K562 (cell line): Measurements from ENCODE around the gene ACSBG1. TPM values are rescaled to one million over a fixed set of nuclear protein-coding genes. Genes with fewer than 3 reads are reported as not detected.
A peak's percentile ranks its signal among the peaks of the same experiment; 100 is the strongest.

Experiments
- BRD9 ChIP-seq: fragments of 450-650 bp; IDR thresholded peaks from 2 replicates; pipeline ENCODE4 v1.6.1; 2018; ENCODE audit warnings: low read depth; ENCODE audit not compliant: partially characterized antibody
- CCNT2 ChIP-seq: IDR thresholded peaks from 2 replicates; pipeline ENCODE4 v1.6.1; 2011; ENCODE audit warnings: borderline replicate concordance, low read depth, mild to moderate bottlenecking, moderate library complexity, mixed read lengths, low read length; ENCODE audit not compliant: insufficient read length; ENCODE audit errors: extremely low read depth
- DNMT1 ChIP-seq: fragments of 450-650 bp; IDR thresholded peaks from 2 replicates; pipeline ENCODE4 v1.6.1; 2016; ENCODE audit warnings: antibody characterized with exemption, mild to moderate bottlenecking
- ETS2 ChIP-seq: IDR thresholded peaks from 2 replicates; pipeline ENCODE4 v1.6.1; 2016; ENCODE audit warnings: borderline replicate concordance, missing genetic modification characterization, mild to moderate bottlenecking, moderate library complexity, missing compliant biosample characterization; ENCODE audit not compliant: poor library complexity, severe bottlenecking
- FOXP1 ChIP-seq: sonication (generic); formaldehyde crosslinking; IDR thresholded peaks from 2 replicates; pipeline ENCODE4 v1.8.0; 2022; ENCODE audit warnings: mild to moderate bottlenecking, missing genetic modification reagents
- FUS ChIP-seq: fragments of 200-400 bp; formaldehyde crosslinking; optimal IDR thresholded peaks from 2 replicates; pipeline ENCODE3; 2017; ENCODE audit warnings: low read depth, low read length
- HNRNPUL1 ChIP-seq: fragments of 200-400 bp; formaldehyde crosslinking; IDR thresholded peaks from 2 replicates; pipeline ENCODE4 v1.6.1; 2017; ENCODE audit warnings: low read length
- MTA2 ChIP-seq: fragments of 450-650 bp; IDR thresholded peaks from 2 replicates; pipeline ENCODE4 v1.6.1; 2016; ENCODE audit warnings: low read depth
- PCBP1 ChIP-seq: fragments of 200-400 bp; formaldehyde crosslinking; IDR thresholded peaks from 2 replicates; pipeline ENCODE4 v1.6.1; 2018; ENCODE audit warnings: mild to moderate bottlenecking, low read depth, low read length; ENCODE audit not compliant: poor library complexity, severe bottlenecking
- POLR2G ChIP-seq: fragments of 200-400 bp; formaldehyde crosslinking; IDR thresholded peaks from 2 replicates; pipeline ENCODE4 v1.6.1; 2017; ENCODE audit warnings: low read depth, mild to moderate bottlenecking, antibody characterized with exemption, low read length, moderate library complexity
- PTTG1 ChIP-seq: fragments of 450-650 bp; IDR thresholded peaks from 2 replicates; pipeline ENCODE4 v1.6.1; 2016; ENCODE audit warnings: low read depth, mild to moderate bottlenecking, missing genetic modification characterization, missing compliant biosample characterization
- SMAD2 ChIP-seq: fragments of 150-350 bp; IDR thresholded peaks from 2 replicates; pipeline ENCODE4 v1.6.1; 2014; ENCODE audit warnings: low read depth, mild to moderate bottlenecking, low read length
- SREBF1 ChIP-seq: fragments of 150-350 bp; IDR thresholded peaks from 2 replicates; pipeline ENCODE4 v1.6.1; 2014; ENCODE audit warnings: antibody characterized with exemption, low read depth, low read length, borderline replicate concordance
- STAT6 ChIP-seq: sonication (generic); formaldehyde crosslinking; IDR thresholded peaks from 2 replicates; pipeline ENCODE4 v1.8.1; 2023; ENCODE audit warnings: mild to moderate bottlenecking, missing genetic modification reagents
- TAF7 ChIP-seq: fragments of 450-650 bp; IDR thresholded peaks from 2 replicates; pipeline ENCODE4 v1.6.1; 2016; ENCODE audit warnings: missing genetic modification characterization, missing compliant biosample characterization
- ZNF263 ChIP-seq: sonication (generic); formaldehyde crosslinking; IDR thresholded peaks from 2 replicates; pipeline ENCODE4 v1.8.0; 2022; ENCODE audit warnings: mild to moderate bottlenecking, missing genetic modification reagents, borderline replicate concordance
- ZNF436 ChIP-seq: fragments of 250-450, 450-650 bp; sonication (Bioruptor Pico); formaldehyde crosslinking; IDR thresholded peaks from 2 replicates; pipeline ENCODE4 v1.7.0; 2020; ENCODE audit warnings: mild to moderate bottlenecking
- ZNF586 ChIP-seq: fragments of 450-650 bp; formaldehyde crosslinking; conservative IDR thresholded peaks from 2 replicates; pipeline ENCODE4 v1.4.0; 2020; ENCODE audit warnings: mild to moderate bottlenecking, moderate library complexity
- ZNF707 ChIP-seq: fragments of 250-450 bp; sonication (Bioruptor Pico); conservative IDR thresholded peaks from 2 replicates; pipeline ENCODE4 v1.8.0; 2022; ENCODE audit warnings: inconsistent platforms, mild to moderate bottlenecking, moderate library complexity
- polyA plus RNA-seq, 8 experiments: library from polyadenylated mRNA; depleted of rRNA in 4 of 8; stranded (reverse) in 5 of 8; unstranded in 3 of 8; fragments of >200 nt; fragmentation: Nextera tagmentation in 2 of 8; fragmentation: Illumina TruSeq in 1 of 8; extraction: Ambion mirVana in 2 of 8; extraction: Trizol in 1 of 8; gene quantifications; 2 replicates each; pipeline versions ENCODE4 v1.2.1 to v1.2.3, GENCODE V29; 2011 to 2014; ENCODE audit warnings: inconsistent platforms in 1 of 8, missing spikeins in 1 of 8
- total RNA-seq, 7 experiments: library from RNA; depleted of rRNA in 6 of 7; stranded (reverse); fragments of >200 nt in 6 of 7; fragmentation: Illumina TruSeq in 2 of 7; extraction: Trizol in 2 of 7; gene quantifications; 2 replicates each; pipeline versions ENCODE4 v1.2.1 to v1.2.3, GENCODE V29; 2011 to 2021; ENCODE audit warnings: low replicate concordance in 1 of 7
- TF ChIP-seq, protein P1 (sequence below): fragments of 450-650 bp; IDR thresholded peaks from 2 replicates; pipeline ENCODE4 v1.6.1; 2017; ENCODE audit warnings: mild to moderate bottlenecking, moderate library complexity
- TF ChIP-seq, protein P2 (sequence below): sonication (generic); formaldehyde crosslinking; IDR thresholded peaks from 2 replicates; pipeline ENCODE4 v1.8.1; 2022; ENCODE audit warnings: missing genetic modification reagents
- TF ChIP-seq, protein P3 (sequence below), 2 experiments: fragments of 250-450 bp in 1 of 2; fragments of 450-650 bp in 1 of 2; sonication (Bioruptor Pico) in 1 of 2; IDR thresholded peaks; 2 replicates each; pipeline versions ENCODE4 v1.6.1 to v1.8.0; 2016 to 2021; ENCODE audit warnings: mild to moderate bottlenecking in 2 of 2, moderate library complexity in 2 of 2, missing compliant biosample characterization in 1 of 2, missing genetic modification characterization in 1 of 2

ACSBG1 gene
- total and polyA plus RNA-seq, 9 of the 15 experiments (the other 6 are each of a cell fraction or from before 2014, with no cell fraction given): 0.36 to 6.4 (median 2.5) TPM

DNA sequence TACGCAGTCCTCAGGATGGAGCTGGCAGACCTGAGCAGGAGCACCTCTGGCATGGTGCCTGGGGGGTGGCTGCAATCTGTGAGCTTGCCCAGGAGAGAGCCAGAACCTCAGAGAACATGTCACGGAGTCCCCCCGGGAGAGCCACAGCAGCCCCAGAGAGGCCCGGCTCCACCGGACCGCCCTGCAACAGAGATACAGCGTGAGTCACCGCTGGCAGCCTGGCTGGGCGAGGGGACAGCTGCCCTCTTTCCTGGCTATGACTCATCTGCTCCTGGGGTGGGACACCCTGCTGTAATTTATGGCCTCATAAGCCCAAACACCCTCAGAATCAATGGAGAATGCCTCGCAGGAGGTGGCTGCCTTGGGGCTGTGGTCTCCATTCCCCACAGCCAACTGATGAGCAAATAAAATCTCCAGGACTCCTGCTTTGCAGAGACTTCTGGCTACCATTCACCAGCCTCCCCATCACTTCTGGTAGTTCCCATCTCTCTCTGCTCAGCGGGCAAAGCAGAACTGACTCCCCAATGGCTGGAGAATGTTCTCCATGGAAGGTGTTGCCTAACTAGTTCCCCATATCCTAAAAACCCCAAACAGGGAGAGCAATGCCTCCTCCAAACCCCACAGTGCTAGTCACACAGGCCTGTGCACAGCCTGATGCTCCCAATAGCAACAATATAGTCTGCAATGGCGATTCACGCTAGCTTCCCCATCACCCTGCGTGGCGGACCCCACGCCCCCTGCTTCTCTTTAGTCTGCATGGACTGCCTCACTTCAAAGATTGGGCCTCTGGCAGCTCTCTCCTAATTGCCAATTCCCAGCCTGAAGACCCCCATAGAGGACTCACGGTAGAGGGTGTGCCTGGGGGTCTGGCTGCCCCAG, 21.6 kb downstream of the ACSBG1 start (continued):
- TF ChIP-seq PCBP1 (no peak), CCNT2 (peak; percentile 75), FUS (no peak), POLR2G (0 out of 2 replicates have a peak, but pooled peaks have one; percentile 33), ZNF707 (CRISPR knock-in tag) (no peak), SREBF1 (no peak), PTTG1 (tag) (no peak), FOXP1 (CRISPR knock-in tag) (no peak), HNRNPUL1 (no peak), ZNF436 (no peak), ZNF586 (CRISPR knock-in tag) (no peak), SMAD2 (no peak), BRD9 (no peak), MTA2 (no peak), ZNF263 (CRISPR knock-in tag) (no peak), STAT6 (CRISPR knock-in tag) (no peak), TAF7 (no peak), ETS2 (no peak), DNMT1 (no peak)
- TF ChIP-seq, protein P1, sequence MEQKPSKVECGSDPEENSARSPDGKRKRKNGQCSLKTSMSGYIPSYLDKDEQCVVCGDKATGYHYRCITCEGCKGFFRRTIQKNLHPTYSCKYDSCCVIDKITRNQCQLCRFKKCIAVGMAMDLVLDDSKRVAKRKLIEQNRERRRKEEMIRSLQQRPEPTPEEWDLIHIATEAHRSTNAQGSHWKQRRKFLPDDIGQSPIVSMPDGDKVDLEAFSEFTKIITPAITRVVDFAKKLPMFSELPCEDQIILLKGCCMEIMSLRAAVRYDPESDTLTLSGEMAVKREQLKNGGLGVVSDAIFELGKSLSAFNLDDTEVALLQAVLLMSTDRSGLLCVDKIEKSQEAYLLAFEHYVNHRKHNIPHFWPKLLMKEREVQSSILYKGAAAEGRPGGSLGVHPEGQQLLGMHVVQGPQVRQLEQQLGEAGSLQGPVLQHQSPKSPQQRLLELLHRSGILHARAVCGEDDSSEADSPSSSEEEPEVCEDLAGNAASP: no peak
- TF ChIP-seq, protein P2, sequence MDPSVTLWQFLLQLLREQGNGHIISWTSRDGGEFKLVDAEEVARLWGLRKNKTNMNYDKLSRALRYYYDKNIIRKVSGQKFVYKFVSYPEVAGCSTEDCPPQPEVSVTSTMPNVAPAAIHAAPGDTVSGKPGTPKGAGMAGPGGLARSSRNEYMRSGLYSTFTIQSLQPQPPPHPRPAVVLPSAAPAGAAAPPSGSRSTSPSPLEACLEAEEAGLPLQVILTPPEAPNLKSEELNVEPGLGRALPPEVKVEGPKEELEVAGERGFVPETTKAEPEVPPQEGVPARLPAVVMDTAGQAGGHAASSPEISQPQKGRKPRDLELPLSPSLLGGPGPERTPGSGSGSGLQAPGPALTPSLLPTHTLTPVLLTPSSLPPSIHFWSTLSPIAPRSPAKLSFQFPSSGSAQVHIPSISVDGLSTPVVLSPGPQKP (CRISPR knock-in tag): no peak
- TF ChIP-seq, protein P3, sequence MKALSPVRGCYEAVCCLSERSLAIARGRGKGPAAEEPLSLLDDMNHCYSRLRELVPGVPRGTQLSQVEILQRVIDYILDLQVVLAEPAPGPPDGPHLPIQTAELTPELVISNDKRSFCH (CRISPR knock-in tag; IDR thresholded peaks at IDR 0.05): no peak
- TF ChIP-seq, protein P3 (tag; IDR thresholded peaks at IDR 0.05): no peak
